H1 (cell line): ENCODE results near the gene PPP2R2B. TPM values are rescaled to one million over a fixed set of nuclear protein-coding genes. Genes with fewer than 3 reads are reported as not detected.

Experiments used
- CREB1 ChIP-seq: IDR thresholded peaks from 2 replicates; pipeline ENCODE4 v1.6.1; 2012; ENCODE audit warnings: inconsistent platforms
- RXRA ChIP-seq: IDR thresholded peaks from 2 replicates; pipeline ENCODE4 v1.6.1; 2011; ENCODE audit warnings: low read depth, mild to moderate bottlenecking, low read length, moderate library complexity; ENCODE audit not compliant: insufficient read depth
- TBP ChIP-seq: IDR thresholded peaks from 2 replicates; pipeline ENCODE4 v1.6.1; 2011; ENCODE audit warnings: low read depth, low read length, improper control_type of control experiment
- TCF12 ChIP-seq: IDR thresholded peaks from 2 replicates; pipeline ENCODE4 v1.6.1; 2011; ENCODE audit warnings: low read depth, mild to moderate bottlenecking, low read length
- polyA plus RNA-seq, 7 experiments: library from polyadenylated mRNA; depleted of rRNA in 3 of 7; stranded (reverse) in 5 of 7; unstranded in 2 of 7; fragments of >200 nt in 5 of 7; fragments of 200-250 nt in 2 of 7; gene quantifications; 1 replicate in 5 of 7; 2 replicates in 1 of 7; 4 replicates in 1 of 7; pipeline versions ENCODE4 v1.2.1 to v1.2.3, GENCODE V29; 2011 to 2013; ENCODE audit warnings: missing spikeins in 2 of 7, mixed read lengths in 2 of 7
- total RNA-seq: library from RNA; stranded (reverse); fragmentation: NEBNext Ultra II Directional; extraction: Animal tissue kit (Norgen Biotek cat#: 25700); gene quantifications from 2 replicates; pipeline ENCODE4 v1.2.1, GENCODE V29; 2021
- TF ChIP-seq, protein P1 (sequence below): fragments of 300-600 bp; sonication (generic); IDR thresholded peaks from 2 replicates; pipeline ENCODE4 v1.7.1; 2012; ENCODE audit warnings: low read length, moderate library complexity, mild to moderate bottlenecking, inconsistent platforms; ENCODE audit not compliant: insufficient replicate concordance
- TF ChIP-seq, protein P2 (sequence below): IDR thresholded peaks from 2 replicates; pipeline ENCODE4 v1.6.1; 2012; ENCODE audit warnings: inconsistent platforms

Gene PPP2R2B
- total and polyA plus RNA-seq, 2 of the 8 experiments (the other 6 are each of a cell fraction or from before 2014, with no cell fraction given): 21.1 to 37.1 TPM

DNA sequence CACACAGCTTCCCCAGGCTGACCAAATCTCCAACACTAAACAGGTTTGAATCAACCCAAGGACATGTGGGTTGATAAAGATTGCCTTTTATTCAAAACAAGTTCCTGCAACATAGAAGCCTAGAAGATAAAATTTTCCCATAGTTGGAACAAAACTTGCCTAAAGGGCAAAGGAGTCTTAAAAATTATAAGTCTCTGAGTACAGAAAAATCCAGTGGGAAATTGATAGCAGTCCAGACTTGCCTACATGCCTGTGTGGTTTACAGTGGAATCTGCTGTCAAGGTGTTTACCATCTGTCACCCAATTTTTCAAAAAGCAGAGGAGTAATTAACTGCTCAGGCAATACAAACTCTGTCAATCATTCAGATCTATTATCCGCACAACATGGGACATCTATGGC, 168.2 kb downstream of the PPP2R2B start (continued):
- TF ChIP-seq, protein P1, sequence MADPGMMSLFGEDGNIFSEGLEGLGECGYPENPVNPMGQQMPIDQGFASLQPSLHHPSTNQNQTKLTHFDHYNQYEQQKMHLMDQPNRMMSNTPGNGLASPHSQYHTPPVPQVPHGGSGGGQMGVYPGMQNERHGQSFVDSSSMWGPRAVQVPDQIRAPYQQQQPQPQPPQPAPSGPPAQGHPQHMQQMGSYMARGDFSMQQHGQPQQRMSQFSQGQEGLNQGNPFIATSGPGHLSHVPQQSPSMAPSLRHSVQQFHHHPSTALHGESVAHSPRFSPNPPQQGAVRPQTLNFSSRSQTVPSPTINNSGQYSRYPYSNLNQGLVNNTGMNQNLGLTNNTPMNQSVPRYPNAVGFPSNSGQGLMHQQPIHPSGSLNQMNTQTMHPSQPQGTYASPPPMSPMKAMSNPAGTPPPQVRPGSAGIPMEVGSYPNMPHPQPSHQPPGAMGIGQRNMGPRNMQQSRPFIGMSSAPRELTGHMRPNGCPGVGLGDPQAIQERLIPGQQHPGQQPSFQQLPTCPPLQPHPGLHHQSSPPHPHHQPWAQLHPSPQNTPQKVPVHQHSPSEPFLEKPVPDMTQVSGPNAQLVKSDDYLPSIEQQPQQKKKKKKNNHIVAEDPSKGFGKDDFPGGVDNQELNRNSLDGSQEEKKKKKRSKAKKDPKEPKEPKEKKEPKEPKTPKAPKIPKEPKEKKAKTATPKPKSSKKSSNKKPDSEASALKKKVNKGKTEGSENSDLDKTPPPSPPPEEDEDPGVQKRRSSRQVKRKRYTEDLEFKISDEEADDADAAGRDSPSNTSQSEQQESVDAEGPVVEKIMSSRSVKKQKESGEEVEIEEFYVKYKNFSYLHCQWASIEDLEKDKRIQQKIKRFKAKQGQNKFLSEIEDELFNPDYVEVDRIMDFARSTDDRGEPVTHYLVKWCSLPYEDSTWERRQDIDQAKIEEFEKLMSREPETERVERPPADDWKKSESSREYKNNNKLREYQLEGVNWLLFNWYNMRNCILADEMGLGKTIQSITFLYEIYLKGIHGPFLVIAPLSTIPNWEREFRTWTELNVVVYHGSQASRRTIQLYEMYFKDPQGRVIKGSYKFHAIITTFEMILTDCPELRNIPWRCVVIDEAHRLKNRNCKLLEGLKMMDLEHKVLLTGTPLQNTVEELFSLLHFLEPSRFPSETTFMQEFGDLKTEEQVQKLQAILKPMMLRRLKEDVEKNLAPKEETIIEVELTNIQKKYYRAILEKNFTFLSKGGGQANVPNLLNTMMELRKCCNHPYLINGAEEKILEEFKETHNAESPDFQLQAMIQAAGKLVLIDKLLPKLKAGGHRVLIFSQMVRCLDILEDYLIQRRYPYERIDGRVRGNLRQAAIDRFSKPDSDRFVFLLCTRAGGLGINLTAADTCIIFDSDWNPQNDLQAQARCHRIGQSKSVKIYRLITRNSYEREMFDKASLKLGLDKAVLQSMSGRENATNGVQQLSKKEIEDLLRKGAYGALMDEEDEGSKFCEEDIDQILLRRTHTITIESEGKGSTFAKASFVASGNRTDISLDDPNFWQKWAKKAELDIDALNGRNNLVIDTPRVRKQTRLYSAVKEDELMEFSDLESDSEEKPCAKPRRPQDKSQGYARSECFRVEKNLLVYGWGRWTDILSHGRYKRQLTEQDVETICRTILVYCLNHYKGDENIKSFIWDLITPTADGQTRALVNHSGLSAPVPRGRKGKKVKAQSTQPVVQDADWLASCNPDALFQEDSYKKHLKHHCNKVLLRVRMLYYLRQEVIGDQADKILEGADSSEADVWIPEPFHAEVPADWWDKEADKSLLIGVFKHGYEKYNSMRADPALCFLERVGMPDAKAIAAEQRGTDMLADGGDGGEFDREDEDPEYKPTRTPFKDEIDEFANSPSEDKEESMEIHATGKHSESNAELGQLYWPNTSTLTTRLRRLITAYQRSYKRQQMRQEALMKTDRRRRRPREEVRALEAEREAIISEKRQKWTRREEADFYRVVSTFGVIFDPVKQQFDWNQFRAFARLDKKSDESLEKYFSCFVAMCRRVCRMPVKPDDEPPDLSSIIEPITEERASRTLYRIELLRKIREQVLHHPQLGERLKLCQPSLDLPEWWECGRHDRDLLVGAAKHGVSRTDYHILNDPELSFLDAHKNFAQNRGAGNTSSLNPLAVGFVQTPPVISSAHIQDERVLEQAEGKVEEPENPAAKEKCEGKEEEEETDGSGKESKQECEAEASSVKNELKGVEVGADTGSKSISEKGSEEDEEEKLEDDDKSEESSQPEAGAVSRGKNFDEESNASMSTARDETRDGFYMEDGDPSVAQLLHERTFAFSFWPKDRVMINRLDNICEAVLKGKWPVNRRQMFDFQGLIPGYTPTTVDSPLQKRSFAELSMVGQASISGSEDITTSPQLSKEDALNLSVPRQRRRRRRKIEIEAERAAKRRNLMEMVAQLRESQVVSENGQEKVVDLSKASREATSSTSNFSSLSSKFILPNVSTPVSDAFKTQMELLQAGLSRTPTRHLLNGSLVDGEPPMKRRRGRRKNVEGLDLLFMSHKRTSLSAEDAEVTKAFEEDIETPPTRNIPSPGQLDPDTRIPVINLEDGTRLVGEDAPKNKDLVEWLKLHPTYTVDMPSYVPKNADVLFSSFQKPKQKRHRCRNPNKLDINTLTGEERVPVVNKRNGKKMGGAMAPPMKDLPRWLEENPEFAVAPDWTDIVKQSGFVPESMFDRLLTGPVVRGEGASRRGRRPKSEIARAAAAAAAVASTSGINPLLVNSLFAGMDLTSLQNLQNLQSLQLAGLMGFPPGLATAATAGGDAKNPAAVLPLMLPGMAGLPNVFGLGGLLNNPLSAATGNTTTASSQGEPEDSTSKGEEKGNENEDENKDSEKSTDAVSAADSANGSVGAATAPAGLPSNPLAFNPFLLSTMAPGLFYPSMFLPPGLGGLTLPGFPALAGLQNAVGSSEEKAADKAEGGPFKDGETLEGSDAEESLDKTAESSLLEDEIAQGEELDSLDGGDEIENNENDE: no peak
- TF ChIP-seq TCF12: no peak
- no peak for TF ChIP-seq RXRA
- no peak for TF ChIP-seq CREB1
- no peak for TF ChIP-seq TBP
- TF ChIP-seq, protein P2, sequence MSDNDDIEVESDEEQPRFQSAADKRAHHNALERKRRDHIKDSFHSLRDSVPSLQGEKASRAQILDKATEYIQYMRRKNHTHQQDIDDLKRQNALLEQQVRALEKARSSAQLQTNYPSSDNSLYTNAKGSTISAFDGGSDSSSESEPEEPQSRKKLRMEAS: no peak
